Transverse colon (tissue), 4 donors: ENCODE data around the gene P3H3. TPM values are rescaled to one million over a fixed set of nuclear protein-coding genes. Genes with fewer than 3 reads are reported as not detected.

ENCODE experiments used
- DNase-seq: peaks from one replicate; pipeline ENCODE4 v3.0.0-alpha.2; 2019
- H3K27ac ChIP-seq, 4 donors: fragments of 200-600 bp; sonication (generic); 2 replicates each; pipeline ENCODE4 v1.5.1; 2016 to 2018; ENCODE audit warnings: inconsistent platforms in 4 of 4
- H3K27me3 ChIP-seq: fragments of 200-600 bp; sonication (generic); 2 replicates; pipeline ENCODE4 v1.5.1; 2017; ENCODE audit warnings: inconsistent platforms
- H3K36me3 ChIP-seq, 4 donors: fragments of 200-600 bp; sonication (generic); 2 replicates each; pipeline ENCODE4 v1.5.1; 2017 to 2019; ENCODE audit warnings: inconsistent platforms in 4 of 4
- H3K4me1 ChIP-seq, 4 donors: fragments of 200-600 bp; sonication (generic); 2 replicates each; pipeline ENCODE4 v1.5.1; 2017 to 2020; ENCODE audit warnings: inconsistent platforms in 4 of 4
- H3K4me3 ChIP-seq, 4 donors: fragments of 200-600 bp; sonication (generic); 1 replicate in 1 of 4; 2 replicates in 3 of 4; pipeline versions ENCODE4 v1.5.1 to v1.6.1; 2017 to 2019; ENCODE audit warnings: inconsistent platforms in 4 of 4
- H3K9me3 ChIP-seq, 2 donors: fragments of 200-600 bp; sonication (generic); 2 replicates each; pipeline ENCODE4 v1.5.1; 2017 to 2019; ENCODE audit warnings: inconsistent platforms in 2 of 2
- CTCF ChIP-seq, 5 experiments: fragments of 200-600 bp in 3 of 5; fragments of 450-650 bp in 2 of 5; sonication (generic) in 3 of 5; IDR thresholded peaks; 1 replicate in 2 of 5; 2 replicates in 3 of 5; pipeline ENCODE4 v1.5.1; 2016 to 2017; ENCODE audit warnings: antibody characterized with exemption in 5 of 5, inconsistent platforms in 3 of 5, mild to moderate bottlenecking in 2 of 5, moderate library complexity in 1 of 5
- EP300 ChIP-seq: sonication (generic); formaldehyde crosslinking; IDR thresholded peaks from one replicate; pipeline ENCODE4 v1.6.1; 2017; ENCODE audit warnings: antibody characterized with exemption, low read depth
- POLR2A ChIP-seq: fragments of 450-650 bp; IDR thresholded peaks from one replicate; pipeline ENCODE4 v1.6.1; 2016; ENCODE audit warnings: antibody characterized with exemption, mild to moderate bottlenecking, moderate library complexity
- POLR2AphosphoS5 ChIP-seq, 3 donors: sonication (generic); formaldehyde crosslinking; IDR thresholded peaks; one replicate each; pipeline ENCODE4 v1.6.1; 2016; ENCODE audit warnings: antibody characterized with exemption in 3 of 3
- WGBS, 2 donors: methylation state at CpG; one replicate each; pipeline ENCODE4 v1.1.5; 2018; ENCODE audit warnings: low coverage in 1 of 2; 5-methylcytosine and 5-hydroxymethylcytosine counted together
- in situ Hi-C, 4 donors: fragments of 200-750 bp; cut with MboI; loops; one replicate each; pipeline versions ENCODE4 v1.15.0 to v1.15.1; 2017; ENCODE audit warnings: low sequenced_read_pairs in 3 of 4, low pct_ligation_motif_present in 1 of 4, low pct_unique_long_range_greater_than_20kb in 1 of 4
- intact Hi-C: fragments of 100-400 bp; cut with DNase I; formaldehyde crosslinking; loops from one replicate; pipeline ENCODE4 v1.15.1; 2023; ENCODE audit warnings: low total_unique reads
- total RNA-seq, 4 donors: library from RNA; depleted of rRNA; stranded (reverse); fragments of >200 nt; gene quantifications; one replicate each; pipeline ENCODE4 v1.1.0, GENCODE V29; 2016

P3H3 gene, protein sequence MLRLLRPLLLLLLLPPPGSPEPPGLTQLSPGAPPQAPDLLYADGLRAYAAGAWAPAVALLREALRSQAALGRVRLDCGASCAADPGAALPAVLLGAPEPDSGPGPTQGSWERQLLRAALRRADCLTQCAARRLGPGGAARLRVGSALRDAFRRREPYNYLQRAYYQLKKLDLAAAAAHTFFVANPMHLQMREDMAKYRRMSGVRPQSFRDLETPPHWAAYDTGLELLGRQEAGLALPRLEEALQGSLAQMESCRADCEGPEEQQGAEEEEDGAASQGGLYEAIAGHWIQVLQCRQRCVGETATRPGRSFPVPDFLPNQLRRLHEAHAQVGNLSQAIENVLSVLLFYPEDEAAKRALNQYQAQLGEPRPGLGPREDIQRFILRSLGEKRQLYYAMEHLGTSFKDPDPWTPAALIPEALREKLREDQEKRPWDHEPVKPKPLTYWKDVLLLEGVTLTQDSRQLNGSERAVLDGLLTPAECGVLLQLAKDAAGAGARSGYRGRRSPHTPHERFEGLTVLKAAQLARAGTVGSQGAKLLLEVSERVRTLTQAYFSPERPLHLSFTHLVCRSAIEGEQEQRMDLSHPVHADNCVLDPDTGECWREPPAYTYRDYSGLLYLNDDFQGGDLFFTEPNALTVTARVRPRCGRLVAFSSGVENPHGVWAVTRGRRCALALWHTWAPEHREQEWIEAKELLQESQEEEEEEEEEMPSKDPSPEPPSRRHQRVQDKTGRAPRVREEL
- 10 to 100 TPM in 3 of 4 donors, 1 to 10 TPM in 1; 5.9 to 32.9 (median 14.4) TPM for total RNA-seq

DNA sequence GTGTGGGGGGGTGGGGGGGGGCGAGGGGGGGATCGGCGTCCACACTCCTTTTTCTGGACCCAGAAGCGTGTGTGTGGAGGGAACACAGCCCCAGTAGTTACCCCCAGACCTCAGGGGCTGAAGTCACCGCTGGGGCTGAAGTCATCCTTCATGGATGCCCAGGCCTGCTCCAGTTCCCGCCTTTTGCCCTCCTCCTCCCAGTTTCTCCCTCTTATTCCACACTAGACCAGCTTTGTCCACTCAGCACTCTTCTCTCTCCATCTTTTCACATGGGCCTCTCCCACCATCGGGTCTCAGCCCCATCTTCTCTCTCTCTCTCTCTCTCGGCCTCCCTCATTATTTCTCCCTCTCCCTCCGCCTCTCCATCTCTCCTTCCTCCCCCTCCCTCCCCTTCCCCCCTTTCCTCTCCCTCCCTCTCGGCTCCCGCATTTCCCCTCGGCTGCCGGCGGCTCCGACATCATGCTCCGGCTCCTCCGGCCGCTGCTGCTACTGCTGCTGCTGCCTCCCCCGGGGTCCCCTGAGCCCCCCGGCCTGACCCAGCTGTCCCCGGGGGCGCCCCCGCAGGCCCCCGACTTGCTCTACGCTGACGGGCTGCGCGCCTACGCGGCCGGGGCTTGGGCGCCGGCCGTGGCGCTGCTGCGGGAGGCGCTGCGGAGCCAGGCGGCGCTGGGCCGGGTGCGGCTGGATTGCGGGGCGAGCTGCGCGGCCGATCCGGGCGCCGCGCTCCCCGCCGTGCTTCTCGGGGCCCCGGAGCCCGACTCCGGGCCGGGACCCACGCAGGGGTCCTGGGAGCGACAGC lies at the start of gene P3H3:
P3H3 (plus strand) TSS at position 426 of the 799 bp plus-strand sequence; CDS start at position 460, 34 bp downstream.
- Histone ChIP-seq H3K9me3 (no peaks in the 10 kb centered on the region), H3K27ac (peak within 1 kb of the TSS; percentile 72 to 82 (median 76)), H3K4me3 (peak within 1 kb of the TSS; percentile 44 to 72 (median 61)), H3K27me3 (peaks cover 53% of the 10 kb centered on the region), H3K4me1 (peaks cover 9 to 32% (median 19%) of the 10 kb centered on the region in 4 donors), H3K36me3 (no peaks in the 10 kb centered on the region)
- 2 to 12% methylated on average over 6 to 33 of the region's 60 CpGs for WGBS, 2 donors
- DNase-seq = no peak
- intact Hi-C loops = loop anchor here (5.0 kb wide), 1 partner anchor 91 kb away; no protein-coding TSS in a partner anchor
- TF ChIP-seq POLR2AphosphoS5 (IDR thresholded peaks at IDR 0.05) = no peak
- TF ChIP-seq POLR2A = no peak
- TF ChIP-seq CTCF (IDR thresholded peaks at IDR 0.05) = peak in 1 of 5 experiments; percentile 6
- no peak for TF ChIP-seq EP300
- in situ Hi-C loops = loop anchor here in 3 of 4 donors (10.0 to 25.0 kb wide), 2 partner anchors 83 to 91 kb away; no protein-coding TSS in a partner anchor

DNA sequence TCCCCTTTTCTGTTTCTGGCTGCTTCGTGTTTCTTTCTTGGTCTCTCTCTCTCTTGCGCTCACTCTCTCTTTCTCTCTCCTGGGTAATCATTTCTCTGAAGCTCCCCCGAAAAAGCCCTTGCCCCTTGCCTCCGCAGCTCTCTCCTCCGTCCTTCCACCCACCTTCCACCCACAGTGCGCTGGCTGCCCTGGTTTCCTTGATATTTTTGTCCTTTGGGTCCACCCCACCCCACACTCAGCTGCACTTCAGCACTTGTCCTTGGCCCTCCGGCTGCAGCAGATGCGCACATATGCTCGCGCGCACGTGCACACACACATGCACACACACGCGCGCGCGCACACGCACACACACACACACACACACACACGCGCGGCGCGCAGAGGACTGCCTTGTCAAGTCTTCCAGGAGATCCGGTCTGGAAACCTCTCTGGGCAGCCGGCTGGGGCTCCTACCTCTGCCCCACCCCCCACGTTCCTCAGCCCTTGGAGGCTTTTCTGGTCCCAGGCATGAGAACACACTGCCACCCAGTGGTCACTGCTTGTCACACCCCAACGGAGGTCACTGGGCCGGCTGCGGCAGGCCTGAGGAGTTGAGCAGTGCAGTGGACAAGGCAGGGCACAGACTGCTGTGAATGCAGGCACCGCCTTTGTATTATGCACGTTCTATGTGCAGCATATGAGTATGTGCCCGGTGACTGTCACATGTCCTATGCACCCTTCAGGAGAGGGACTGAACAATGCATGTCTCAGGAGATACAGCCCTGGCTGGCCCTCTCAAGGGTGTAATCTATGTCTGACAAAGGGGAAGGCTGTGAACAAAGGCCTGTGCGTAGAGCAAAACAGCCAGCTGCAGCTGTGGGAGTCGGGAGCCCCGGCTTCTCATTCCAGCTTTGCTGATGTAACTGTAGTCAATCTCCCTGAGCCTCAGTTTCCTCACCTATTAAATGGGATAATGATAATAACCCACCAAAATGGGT lies 49.3 kb upstream of the P3H3 start:
- TF ChIP-seq POLR2AphosphoS5 (IDR thresholded peaks at IDR 0.05) (peak in 2 of 3 donors; percentile 33 to 43), POLR2A (no peak), CTCF (IDR thresholded peaks at IDR 0.05) (peak; percentile 91 to 98 (median 95))

GRCh38 chr12:6779708-6780432 lies 48.3 kb upstream of the P3H3 start:
- 75% methylated on average over 1 to 6 of the region's 6 CpGs for WGBS, 2 donors
- no peaks in the 10 kb centered on the region for H3K36me3 ChIP-seq
- no peaks in the 10 kb centered on the region for H3K27me3 ChIP-seq
- TF ChIP-seq CTCF (IDR thresholded peaks at IDR 0.05) (no peak), POLR2AphosphoS5 (IDR thresholded peaks at IDR 0.05) (no peak), EP300 (no peak), POLR2A (no peak)
- intact Hi-C loops = loop anchor here (5.0 to 10.0 kb wide), 2 partner anchors 33 to 165 kb away; no protein-coding TSS in a partner anchor
- no peak for DNase-seq
- no peak overlapping the region for H3K4me3 ChIP-seq
- peaks cover 4 to 37% (median 11%) of the 10 kb centered on the region in 4 donors for H3K4me1 ChIP-seq
- no peaks in the 10 kb centered on the region for H3K9me3 ChIP-seq
- in situ Hi-C loops = no loop called here
- peak overlapping the region in 2 of 4 donors; percentile 83 to 87 for H3K27ac ChIP-seq

More for the DNA sequence above, 49.3 kb upstream of the P3H3 start:
- Histone ChIP-seq H3K36me3 (no peaks in the 10 kb centered on the region), H3K4me3 (peak overlapping the region in 3 of 4 donors; percentile 12 to 47 (median 29)), H3K27me3 (no peaks in the 10 kb centered on the region), H3K9me3 (no peaks in the 10 kb centered on the region), H3K4me1 (peaks cover 4 to 41% (median 15%) of the 10 kb centered on the region in 4 donors), H3K27ac (peak overlapping the region; percentile 73 to 87 (median 82))
- WGBS, 2 donors = 5 to 7% methylated on average over 7 to 31 of the region's 35 CpGs
- in situ Hi-C loops (no loop called here), intact Hi-C loops (loop anchor here (10.0 kb wide), 1 partner anchor 164 kb away; no protein-coding TSS in a partner anchor)
- DNase-seq = peak; percentile 96
